Colon (tissue), 2 donors: Measurements from ENCODE around the gene CD36.

Experiments
- FAIRE-seq: peaks from 2 replicates; lab custom pipeline; 2012; peaks lifted over from hg19 to GRCh38; lab: Jason Lieb, UNC
- donor health status: control.
- donor health status: control.

The CD36 gene

GRCh38 chr7:80629023-80629422, 9.4 kb upstream of the CD36 start:
- no peak for FAIRE-seq

DNA sequence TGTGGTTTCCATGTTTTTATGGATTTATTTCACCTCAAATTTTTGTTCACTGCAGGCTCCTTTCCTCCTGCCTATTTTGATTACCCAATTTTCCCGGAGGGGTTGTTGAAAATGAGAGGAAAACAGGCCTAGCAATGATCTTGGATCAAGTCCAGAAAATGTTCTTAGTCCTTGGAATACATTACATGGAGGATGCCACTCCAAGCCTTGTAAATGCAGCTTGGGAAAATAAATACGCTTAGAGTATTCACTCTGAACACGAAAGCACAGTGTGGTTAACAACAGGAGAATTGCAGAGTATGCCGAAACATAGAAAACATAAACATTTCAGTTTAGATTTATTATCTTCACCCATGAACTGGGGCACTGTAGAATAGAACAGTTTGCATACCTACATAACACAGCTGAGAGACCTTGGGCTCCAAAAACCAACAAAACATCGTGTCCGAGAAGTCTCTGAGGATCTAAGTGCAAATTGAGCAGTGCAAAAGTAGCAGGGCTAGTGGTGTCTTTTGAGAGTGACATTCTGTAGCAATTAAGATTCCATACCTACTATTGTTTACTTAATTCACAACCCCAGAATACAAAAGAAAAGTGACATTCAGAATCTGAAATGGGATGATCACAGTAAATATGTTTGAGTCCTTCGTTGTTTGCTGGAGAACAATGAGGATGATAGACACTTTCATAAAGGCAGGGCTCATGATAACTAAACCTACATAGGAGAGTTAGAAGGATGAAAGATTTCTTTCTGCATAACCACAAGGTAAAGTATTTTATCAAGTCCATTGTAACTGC, 7.6 kb upstream of the CD36 start:
- no peak for FAIRE-seq

DNA sequence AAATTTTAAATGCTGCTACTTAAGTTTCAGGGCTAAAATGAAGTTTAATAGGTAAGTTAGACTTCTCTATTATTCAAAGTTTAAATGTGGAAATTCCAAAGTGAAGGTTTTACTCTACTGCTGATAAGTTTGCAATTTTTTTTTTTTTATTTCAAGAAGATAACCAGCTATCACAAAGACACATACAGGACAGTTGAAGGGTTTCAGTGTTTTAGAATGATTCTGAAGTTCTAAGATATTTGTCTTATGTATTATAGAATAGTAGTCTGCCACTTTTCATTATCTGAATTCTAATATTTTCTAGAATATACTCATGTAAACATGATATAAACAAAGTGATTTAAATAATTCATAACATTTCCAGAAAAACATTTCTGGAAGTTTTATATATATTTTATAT, 7.0 kb upstream of the CD36 start:
- no peak for FAIRE-seq

GRCh38 chr7:80632139-80632538, 6.3 kb upstream of the CD36 start:
- FAIRE-seq, result no peak

- peak; percentile 73 for FAIRE-seq
Measured at GRCh38 chr7:80632819-80633218, 5.6 kb upstream of the CD36 start.

DNA sequence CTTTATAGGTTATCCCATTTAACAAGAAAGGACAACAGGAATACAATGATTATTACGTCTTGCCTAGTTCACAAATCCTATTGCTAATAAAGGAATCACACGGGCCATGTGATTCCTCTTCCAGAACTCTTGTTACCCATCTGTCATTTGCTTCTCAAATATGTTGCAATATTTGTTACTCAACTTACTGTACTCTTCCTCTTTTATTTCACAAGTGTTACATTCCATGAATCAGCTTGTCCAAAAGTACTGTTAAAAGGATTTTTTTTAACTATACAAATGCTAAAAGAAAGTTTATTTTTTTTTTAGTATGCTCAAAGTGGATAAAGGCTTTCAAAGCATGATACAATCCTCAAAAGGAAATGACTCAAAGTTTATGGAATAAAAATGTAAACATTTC, 3.9 kb upstream of the CD36 start:
- no peak for FAIRE-seq

GRCh38 chr7:80635533-80635932, 2.9 kb upstream of the CD36 start:
- FAIRE-seq, result no peak

DNA sequence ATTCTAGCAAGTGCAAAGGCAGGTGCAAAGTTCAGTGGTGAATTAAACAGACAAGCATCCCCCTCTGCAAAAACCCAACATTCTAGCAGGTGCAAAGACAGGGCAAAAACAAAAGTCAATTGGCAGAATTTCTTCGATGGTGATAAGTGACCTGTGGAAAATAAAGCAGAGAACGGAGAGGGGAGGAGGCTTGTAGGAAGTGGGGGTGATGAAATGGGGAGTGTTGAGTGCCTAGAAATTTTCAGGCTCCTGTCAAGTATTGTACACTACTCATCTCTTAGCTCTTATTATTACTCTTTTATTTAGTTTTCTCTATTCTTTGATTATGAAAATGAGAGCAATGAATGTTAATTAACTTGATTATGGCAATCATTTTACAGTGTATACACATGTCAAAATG, 2.4 kb upstream of the CD36 start:
- FAIRE-seq, result no peak

DNA sequence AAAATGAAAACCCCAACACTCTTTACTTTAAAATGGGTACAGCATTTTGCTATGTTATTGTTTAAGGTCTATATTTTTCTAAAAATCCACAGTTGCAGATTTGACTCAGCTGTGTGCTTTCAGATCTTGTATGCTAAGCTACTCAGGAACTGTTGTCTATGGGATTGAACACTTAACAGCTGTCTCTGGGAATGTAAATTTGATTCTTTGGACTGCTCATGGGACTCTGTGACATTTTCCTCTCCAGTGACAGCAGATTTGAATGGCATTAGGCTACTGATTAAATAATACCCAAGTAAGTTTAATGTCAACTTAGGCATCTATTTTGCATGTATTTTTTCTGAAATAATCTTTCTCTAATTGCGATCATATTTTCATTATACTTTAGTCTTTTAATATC, 1.7 kb upstream of the CD36 start:
- no peak for FAIRE-seq

DNA sequence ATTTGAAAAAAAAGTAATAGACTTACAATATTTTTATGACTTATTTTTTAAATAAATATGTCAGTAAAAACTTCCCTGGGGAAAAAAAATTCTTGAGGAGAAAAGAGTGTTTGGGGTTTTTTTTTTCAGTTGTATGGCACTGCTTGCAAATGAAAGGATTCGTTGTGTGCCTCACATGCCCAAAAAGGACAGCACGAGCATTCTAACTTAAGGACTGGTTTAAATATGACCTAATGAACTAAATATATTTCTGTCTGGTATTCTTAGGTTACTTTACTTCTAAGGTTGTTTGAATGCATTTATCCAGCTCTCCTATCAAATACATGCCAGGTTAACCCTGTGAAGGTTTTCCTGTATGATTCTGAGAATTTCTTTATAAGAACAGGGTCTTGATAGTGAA, 988 bp upstream of the CD36 start:
- no peak for FAIRE-seq

- no peak for FAIRE-seq
Measured at GRCh38 chr7:80639011-80639410, 569 bp downstream of the CD36 start.

DNA sequence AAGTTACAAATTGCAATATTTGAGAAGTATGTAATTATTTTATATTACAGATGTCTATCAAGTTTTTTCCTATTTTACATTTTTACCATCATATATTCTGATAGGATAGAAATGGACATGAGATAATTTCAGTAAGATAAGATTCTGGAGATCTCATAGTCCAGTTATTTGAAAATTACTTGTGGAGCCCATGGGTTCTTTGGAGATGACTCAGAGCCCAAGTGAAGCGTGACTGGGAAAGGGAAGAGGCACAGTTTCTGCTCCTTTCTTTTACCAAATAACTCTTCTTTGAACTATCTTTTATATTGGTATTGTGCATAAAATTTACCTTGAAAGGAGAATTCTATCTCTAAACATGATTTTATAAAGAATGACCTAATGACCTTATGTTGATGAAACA, 2.4 kb downstream of the CD36 start:
- FAIRE-seq, result no peak

- FAIRE-seq, result no peak
Measured at GRCh38 chr7:80641548-80641947, 3.1 kb downstream of the CD36 start.

DNA sequence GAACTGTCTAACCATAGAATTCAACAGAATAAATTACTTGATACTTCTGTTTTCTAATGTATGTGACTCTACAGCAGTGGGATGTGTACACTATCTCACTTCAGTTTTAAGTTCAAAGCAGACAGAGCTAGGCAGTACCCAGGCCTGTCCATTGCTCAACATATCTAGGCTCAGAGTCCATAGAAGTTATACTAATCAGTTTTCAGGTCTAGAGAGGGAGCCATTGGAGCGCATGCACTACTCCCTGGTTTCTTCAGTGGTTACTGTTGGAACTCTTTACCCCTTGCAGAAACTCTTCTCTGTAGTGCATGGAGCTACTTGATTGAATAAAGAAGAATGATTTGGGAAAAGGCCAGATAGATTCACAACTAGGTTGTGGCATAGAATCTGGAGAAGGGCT, 4.4 kb downstream of the CD36 start:
- FAIRE-seq, result no peak

- FAIRE-seq, result no peak
Measured at GRCh38 chr7:80643336-80643915, 5.0 kb downstream of the CD36 start.

GRCh38 chr7:80644054-80644453, 5.6 kb downstream of the CD36 start:
- FAIRE-seq, result no peak

- FAIRE-seq, result no peak
Measured at GRCh38 chr7:80646083-80646865, 7.8 kb downstream of the CD36 start.

- no peak for FAIRE-seq
Measured at GRCh38 chr7:80647436-80647835, 9.0 kb downstream of the CD36 start.

GRCh38 chr7:80648031-80648600, 9.7 kb downstream of the CD36 start:
- FAIRE-seq, result no peak

DNA sequence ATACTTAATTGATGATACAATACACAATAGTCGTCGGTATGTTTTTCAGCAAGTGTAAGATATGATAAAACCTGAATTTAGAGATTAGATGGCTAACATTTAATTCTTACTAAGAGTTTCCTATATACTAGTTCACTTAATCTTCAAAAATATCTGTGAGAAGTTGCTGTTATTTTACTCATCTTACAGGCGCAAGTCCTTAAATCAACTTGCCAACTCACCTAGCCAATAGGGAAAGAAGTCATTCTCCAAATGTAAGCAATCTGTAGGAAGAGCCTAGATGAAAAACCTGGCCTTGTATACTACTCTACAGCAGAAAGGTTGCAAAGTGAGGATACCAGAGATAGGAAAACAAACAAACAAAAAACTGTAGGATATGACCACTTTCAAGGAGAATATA, 10.6 kb downstream of the CD36 start:
- FAIRE-seq, result no peak

- no peak for FAIRE-seq
Measured at GRCh38 chr7:80650030-80650429, 11.6 kb downstream of the CD36 start.

- no peak for FAIRE-seq
Measured at GRCh38 chr7:80651471-80651870, 13.0 kb downstream of the CD36 start.

- no peak for FAIRE-seq
Measured at GRCh38 chr7:80653244-80653643, 14.8 kb downstream of the CD36 start.
